H7 (cell line): ENCODE measurements around the gene PDGFC. TPM values are rescaled to one million over a fixed set of nuclear protein-coding genes. Genes with fewer than 3 reads are reported as not detected.

ENCODE experiments used
- DNase-seq: peaks from one replicate; pipeline ENCODE4 v3.0.0; 2012
- H3K27me3 ChIP-seq: 2 replicates; pipeline ENCODE4 v1.6.0; 2011; ENCODE audit warnings: mild to moderate bottlenecking, low read length; ENCODE audit not compliant: control insufficient read depth, insufficient read depth
- H3K36me3 ChIP-seq: replicated peaks from 2 replicates; pipeline ENCODE4 v1.5.1; 2011; ENCODE audit warnings: low read length; ENCODE audit not compliant: control insufficient read depth, insufficient read depth
- H3K4me3 ChIP-seq: 2 replicates; pipeline ENCODE4 v1.5.1; 2011; ENCODE audit warnings: low read depth, mild to moderate bottlenecking, control low read depth, low read length, moderate library complexity; ENCODE audit not compliant: insufficient read depth
- total RNA-seq: library from RNA; depleted of rRNA; stranded (reverse); fragments of >200 nt; shearing (Covaris generic); gene quantifications from 2 replicates; pipeline ENCODE4 v1.2.3, GENCODE V29; 2014; rRNA removed

The PDGFC gene, protein sequence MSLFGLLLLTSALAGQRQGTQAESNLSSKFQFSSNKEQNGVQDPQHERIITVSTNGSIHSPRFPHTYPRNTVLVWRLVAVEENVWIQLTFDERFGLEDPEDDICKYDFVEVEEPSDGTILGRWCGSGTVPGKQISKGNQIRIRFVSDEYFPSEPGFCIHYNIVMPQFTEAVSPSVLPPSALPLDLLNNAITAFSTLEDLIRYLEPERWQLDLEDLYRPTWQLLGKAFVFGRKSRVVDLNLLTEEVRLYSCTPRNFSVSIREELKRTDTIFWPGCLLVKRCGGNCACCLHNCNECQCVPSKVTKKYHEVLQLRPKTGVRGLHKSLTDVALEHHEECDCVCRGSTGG
- total RNA-seq, result 5.1 and 6.5 TPM in 2 replicates

DNA sequence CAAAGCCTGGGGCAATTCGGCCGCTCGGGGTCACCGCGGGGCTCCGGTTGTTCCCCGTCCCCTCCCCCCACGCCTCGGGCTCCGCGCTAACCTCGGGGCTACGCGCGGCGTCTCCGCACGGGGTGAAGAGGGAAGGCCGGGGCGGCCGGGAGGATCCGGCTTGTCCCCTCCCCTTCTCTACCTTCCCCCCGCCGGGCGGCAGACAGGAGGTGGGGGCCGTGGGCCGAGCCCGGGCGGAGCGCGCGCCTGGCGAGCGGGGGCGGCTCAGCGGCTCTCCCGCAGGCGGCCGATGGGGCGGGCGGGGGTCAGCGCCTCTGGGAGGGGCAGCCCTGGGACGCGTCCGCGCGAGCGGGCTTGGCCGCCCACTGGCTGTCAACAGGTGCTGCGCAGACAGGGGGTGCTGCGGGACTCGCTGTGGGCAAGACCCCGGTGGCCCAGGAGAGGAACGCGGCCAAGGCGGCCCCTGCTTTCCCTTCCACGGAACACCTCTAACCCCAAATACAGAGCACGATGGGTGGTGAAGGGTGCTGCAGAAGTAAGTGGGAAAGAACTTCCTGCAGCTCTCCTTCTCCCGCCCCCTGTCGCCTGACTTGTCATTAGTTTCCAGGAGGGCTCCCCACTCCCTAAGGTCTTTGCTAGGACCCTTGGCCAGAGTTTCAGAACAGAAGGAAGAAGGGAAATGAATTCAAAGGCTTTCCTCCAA, at the start of gene PDGFC:
Gene PDGFC (minus strand): TSS at position 124 of the 703 bp plus-strand sequence. CDS start 896 bp downstream, outside the sequence.
- Histone ChIP-seq H3K36me3 (no peaks in the 10 kb centered on the region), H3K27me3 (peaks cover 2% of the 10 kb centered on the region; the same call in 1 of the 2 replicates), H3K4me3 (peak within 1 kb of the TSS; percentile 79)
- DNase-seq, result peak; percentile 92

DNA sequence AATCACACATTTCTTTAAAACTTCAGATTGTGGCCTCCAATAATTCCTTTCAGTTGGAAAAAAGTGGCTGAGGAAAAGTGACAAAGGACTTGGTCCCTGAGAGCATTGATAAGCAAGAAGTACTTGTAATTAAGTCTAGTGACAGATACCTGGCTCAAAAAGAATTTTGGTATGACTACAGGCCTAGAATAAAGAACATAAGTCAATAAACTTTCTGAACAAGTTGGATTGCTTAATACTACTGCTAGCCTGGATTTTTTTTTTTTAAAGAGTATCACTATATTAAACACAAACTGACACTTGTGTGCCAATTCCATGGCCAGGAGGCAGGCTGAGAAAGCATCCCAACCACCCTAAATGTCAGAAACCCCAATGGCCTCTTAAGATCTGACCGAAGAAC, 49.3 kb upstream of the PDGFC start:
- DNase-seq, result no peak
- no peaks in the 10 kb centered on the region for H3K36me3 ChIP-seq
- H3K4me3 ChIP-seq, result no peak overlapping the region
- no peaks in the 10 kb centered on the region for H3K27me3 ChIP-seq

DNA sequence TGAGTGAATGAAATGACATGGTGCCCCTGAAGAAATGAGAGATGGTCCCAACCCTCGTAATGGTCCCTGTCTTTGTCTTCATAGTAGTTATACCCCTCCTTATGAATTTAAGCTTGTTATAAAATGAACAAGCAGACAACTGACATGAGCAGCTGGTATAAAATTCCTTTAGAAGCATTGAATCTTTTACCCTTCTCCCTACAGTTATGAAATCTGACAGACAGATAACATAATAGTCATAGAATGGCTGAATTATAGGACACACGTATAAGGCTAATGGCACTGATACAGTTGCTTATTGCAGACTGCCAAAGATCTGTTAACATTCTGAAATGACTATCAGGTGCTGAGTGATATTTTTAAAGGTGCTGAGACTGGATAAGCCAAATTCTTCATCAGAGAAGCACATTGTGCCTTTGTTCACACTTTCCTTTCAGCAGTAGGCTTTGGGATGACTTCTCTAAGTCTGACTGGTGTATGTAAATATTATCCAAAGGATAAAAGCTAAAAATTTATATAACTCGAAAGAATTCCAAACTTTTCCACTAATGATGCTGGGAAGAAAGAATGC, 47.4 kb upstream of the PDGFC start:
- no peak for DNase-seq
- no peaks in the 10 kb centered on the region for H3K36me3 ChIP-seq
- no peak overlapping the region for H3K4me3 ChIP-seq
- no peaks in the 10 kb centered on the region for H3K27me3 ChIP-seq

DNA sequence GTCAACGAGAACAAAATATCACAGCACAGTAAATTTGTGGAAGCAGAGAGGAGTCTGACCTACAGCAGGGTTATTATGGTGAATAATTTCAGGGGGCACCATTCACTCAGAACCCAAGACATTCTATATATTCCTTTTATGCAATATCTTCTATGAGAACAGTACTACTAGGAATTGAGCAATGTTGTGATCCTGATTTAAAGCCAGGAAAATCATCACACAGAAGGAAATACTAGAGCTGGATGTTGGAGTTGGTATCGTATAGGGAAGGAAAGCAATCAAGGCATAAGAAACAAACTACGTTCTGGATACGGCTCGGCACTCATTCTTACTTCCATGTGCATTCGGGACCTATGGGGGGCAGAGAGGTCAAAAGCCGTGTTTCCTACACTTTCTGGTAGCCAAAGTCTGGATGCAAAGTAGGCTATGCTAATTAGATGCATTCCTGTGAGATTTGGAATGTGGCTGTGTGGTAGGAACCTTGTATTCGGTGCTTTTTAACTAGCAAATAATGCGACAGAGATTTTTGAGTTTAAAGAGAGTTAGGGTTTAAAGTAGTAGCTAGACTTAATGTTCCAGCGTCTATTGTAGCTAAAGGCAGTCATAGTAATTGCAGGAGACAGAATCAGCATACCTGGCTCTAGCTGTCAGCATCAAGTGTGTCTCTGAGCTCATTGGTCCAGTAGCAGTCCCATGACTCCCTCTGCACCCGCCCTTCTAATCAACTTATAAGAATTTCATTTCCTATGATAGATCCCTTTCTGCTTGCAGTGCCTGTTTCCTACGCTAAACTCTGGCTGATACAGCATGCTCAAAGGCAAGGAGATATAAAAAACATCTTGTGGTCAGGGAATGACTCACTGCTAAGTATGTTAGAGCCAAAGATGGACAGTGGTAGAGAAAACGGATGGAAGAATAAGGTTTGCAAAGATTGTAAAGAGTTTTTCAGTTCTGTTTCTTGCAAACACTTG, 43.3 kb upstream of the PDGFC start:
- Histone ChIP-seq H3K36me3 (no peaks in the 10 kb centered on the region), H3K27me3 (no peaks in the 10 kb centered on the region), H3K4me3 (no peak overlapping the region)
- peak; percentile 5 for DNase-seq

DNA sequence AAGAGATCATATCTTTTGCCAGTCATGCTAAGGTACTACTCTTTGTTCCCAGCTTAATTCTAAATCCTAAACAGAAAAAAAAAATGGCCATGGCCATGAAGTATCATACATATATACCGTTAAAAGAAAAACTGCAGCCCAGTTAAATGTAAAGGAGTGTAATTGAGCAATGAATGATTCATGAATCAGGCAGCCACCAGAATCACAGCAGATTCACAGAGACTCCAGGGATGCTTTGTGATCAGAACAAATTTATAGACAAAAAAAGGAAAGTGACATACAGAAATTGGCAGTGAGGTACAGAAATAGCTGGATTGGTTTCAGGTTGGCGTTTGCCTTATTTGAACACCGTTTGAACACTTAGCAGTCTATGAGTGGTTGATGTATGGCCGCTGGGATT, 42.1 kb upstream of the PDGFC start:
- DNase-seq, result no peak
- no peak overlapping the region for H3K4me3 ChIP-seq
- H3K36me3 ChIP-seq, result no peaks in the 10 kb centered on the region
- H3K27me3 ChIP-seq, result no peaks in the 10 kb centered on the region

DNA sequence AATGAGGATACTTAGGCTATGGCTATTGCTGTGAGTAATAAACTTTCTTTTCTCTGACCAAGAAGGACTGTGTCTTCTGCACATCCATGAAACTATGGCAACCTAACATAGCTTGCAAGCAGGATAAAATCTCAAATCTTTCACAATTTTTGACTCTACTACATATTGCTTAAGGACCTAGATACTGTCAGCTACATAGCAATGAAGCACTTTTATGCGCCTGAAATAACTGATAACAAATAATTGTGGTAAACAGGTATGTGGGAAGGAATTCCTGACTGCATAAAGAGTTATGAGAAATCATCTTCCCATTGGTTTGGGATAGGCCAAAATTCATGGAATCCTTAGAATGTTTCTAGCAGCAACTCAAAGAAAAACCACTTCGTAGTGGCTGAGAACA, 41.2 kb upstream of the PDGFC start:
- Histone ChIP-seq H3K4me3 (no peak overlapping the region), H3K27me3 (no peaks in the 10 kb centered on the region), H3K36me3 (no peaks in the 10 kb centered on the region)
- no peak for DNase-seq

DNA sequence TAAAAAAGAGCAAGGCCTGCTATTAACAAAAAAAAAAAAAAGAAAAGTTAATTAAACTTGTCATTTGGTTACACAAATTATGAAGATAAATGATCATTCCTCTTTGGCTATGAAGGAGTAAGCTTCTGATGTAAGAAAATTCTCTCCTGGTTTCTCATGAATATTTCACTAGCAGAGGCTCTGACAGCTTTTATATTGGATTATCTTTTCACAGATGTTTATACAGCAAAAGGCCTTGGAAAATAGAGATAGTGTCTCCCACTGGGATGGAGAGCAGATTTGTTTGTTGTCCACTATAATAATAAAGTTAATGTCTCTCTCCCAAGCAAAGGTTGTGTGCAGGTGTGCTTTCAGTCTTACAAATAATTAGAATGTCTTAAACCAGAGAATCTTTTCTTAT, 40.7 kb upstream of the PDGFC start:
- Histone ChIP-seq H3K27me3 (no peaks in the 10 kb centered on the region), H3K36me3 (no peaks in the 10 kb centered on the region), H3K4me3 (no peak overlapping the region)
- no peak for DNase-seq

DNA sequence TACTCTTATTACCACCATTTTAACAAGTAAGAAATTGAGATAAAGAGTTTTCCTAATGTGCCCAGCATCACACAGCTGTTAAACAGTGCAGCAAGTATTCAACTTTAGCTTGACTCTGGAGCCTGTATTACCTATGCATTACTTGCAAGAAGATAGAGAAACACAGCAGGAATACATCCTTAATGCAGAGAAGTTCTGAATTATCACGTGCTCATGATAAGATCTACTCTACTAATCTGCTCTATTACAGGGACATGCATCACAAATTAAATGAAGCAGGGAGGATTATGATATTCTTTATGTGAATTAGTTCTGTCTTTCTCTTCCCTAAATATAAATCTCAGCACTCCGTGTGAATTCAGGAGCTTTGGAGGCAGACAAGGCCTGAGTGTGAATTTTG, 39.0 kb upstream of the PDGFC start:
- DNase-seq, result no peak
- no peaks in the 10 kb centered on the region for H3K27me3 ChIP-seq
- H3K4me3 ChIP-seq, result no peak overlapping the region

DNA sequence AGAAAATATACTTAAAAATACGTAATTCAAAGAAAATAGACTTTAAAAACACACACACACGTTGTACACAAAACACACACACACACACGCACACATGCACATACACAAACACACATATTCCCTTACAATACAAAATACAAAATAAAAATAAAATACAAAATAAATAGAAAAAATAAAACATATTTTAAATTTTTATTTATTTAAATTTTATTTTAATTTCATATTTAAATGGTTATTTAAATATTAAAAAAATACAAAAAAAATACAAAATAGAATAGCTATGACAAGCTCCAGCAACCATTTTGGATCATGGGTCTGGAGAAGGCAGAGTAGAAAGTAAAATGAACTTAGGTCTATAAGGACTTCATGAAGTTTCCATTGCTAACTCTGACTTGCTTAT, 34.2 kb upstream of the PDGFC start:
- Histone ChIP-seq H3K27me3 (no peaks in the 10 kb centered on the region), H3K4me3 (no peak overlapping the region), H3K36me3 (no peaks in the 10 kb centered on the region)
- no peak for DNase-seq

More for the DNA sequence above, 39.0 kb upstream of the PDGFC start:
- H3K36me3 ChIP-seq, result no peaks in the 10 kb centered on the region

DNA sequence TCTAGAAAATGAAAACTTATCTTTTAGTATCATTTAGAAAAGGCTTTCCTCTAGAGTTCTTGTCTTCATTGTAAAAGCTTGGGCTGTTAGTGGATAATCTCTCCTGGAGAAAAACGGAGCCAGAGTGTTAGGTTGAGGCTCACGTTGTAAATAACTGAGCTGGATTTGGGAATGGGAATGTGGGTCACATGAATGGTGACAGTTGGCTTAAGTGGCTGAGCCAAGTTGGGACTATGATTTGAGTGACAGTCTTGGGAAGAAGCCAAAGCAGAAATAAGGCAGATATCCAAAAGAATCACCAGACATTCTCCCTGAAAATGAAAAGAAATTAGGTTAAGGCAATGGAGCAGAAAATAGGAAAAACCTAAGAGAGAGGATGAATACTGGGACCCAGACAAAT, 33.6 kb upstream of the PDGFC start:
- no peak overlapping the region for H3K4me3 ChIP-seq
- no peak for DNase-seq
- no peaks in the 10 kb centered on the region for H3K27me3 ChIP-seq
- no peaks in the 10 kb centered on the region for H3K36me3 ChIP-seq

DNA sequence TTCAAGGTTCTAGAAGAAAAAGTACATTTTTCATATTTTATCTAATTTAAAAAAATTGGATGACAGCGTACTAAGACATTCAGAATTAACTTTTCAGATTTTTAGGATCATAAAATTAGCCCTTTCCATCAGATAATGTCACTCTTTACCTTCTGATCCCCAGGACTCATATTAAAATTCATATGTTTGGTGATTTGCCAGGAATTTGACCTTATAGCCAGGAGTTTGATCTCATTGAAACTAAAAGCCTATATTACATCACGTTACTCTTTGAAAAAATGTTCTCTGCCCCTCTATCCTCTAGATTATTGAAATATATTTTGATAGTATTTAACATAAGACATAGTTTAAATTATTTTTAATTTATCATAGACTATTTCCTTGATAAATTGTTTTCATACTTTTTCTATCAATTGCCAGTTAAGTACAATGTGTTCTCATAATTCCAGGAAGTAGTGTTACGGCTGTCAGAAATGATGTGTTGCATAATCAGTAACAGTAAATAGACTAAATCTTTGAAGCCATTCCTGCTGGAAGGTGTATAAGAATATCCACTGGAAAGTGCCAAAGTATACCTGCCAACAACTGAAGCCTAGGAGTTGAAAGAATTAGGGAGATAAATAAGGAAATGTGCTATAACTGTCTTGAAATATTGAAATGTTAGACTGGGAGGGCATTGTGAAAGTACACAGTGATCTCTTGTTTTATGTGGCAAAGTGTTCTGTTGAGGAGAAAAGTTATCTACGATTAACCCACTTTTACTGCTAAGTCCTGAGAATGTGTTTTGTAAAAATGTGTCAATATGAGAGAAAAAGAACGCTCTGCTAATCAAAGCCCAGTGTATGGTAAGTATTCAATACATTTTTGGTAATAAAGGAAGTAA, 32.9 kb upstream of the PDGFC start:
- Histone ChIP-seq H3K27me3 (no peaks in the 10 kb centered on the region), H3K36me3 (no peaks in the 10 kb centered on the region), H3K4me3 (no peak overlapping the region)
- DNase-seq, result no peak

DNA sequence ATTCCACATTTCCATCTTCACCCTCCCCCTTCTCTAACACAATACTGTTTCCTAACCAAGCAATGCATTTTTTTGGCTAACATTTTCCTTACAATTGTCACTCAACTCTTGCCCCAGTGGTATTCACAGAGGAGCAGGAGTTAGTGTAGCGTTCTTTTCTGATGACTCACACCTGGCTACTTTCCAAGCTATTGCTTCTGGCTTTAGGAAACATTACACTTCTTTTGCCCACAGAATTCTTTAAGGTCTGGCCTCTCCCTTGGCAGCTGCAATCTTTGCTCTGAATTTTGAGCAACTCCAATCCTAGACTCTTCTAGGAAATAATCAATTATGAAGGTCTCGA, 27.5 kb upstream of the PDGFC start:
- Histone ChIP-seq H3K4me3 (no peak overlapping the region), H3K36me3 (no peaks in the 10 kb centered on the region), H3K27me3 (no peaks in the 10 kb centered on the region)
- DNase-seq, result no peak

DNA sequence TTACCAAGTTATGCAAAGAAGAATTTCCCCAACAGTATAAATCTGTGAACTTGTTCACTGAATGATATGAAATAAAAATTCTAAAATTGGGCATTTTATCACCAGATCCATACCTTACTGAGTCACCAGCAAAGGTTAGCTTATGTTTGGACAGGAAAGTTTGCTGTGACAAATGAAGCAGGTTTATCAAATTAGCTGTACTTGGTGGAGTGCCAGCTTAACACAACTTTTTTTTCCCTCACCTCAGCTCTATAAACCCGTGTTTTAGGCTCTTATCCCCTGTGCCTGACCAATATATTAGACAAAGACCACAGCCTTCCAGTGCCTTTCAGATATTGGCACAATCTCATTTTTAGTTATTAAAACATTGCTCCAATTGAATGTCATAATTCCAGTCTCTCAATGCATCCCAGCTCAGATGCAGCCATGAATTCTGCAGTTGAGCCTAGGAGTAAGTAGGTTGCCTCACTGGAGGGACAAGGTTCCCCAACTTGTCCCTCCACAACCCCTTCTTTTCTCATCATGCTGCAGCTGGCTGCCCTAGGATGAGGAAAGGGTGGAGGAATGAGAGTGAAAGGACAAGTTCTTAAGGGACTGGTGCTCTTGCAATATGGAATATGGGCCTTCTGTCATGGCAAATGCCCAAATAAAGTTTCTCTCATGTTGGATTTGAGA, 27.0 kb upstream of the PDGFC start:
- Histone ChIP-seq H3K4me3 (no peak overlapping the region), H3K27me3 (no peaks in the 10 kb centered on the region), H3K36me3 (no peaks in the 10 kb centered on the region)
- DNase-seq, result no peak
